ENCODE data around the gene TPX2.

- TF ChIP-seq CTCF (IDR thresholded peaks at IDR 0.05), result no peak
- TF ChIP-seq POLR2A (IDR thresholded peaks at IDR 0.05), result no peak
These were observed 23.3 kb upstream of the TPX2 start for GRCh38 chr20:31715766-31716165.

All from Peyer's patch (tissue), 4 donors.